ENCODE measurements around the gene MAP2K5. TPM values are rescaled to one million over a fixed set of nuclear protein-coding genes. Genes with fewer than 3 reads are reported as not detected.
"Not testable (repeated sequence)": the region's sequence is repeated elsewhere in the genome, so short reads cannot be mapped to it uniquely, and the experiment has no call there.

MAP2K5 gene
- total RNA-seq, 6 experiments from 2014 or later, result 5.0 to 11.6 (median 8.8) TPM

- 68% methylated on average over 2 of the region's 2 CpGs for WGBS (ENCODE audit: insufficient coverage, low coverage, low lambda C conversion rate, missing lambda C conversion rate)
- DNase-seq, result no peak
- TF ChIP-seq POLR2A (IDR thresholded peaks at IDR 0.05), result no peak
- TF ChIP-seq, protein P1, sequence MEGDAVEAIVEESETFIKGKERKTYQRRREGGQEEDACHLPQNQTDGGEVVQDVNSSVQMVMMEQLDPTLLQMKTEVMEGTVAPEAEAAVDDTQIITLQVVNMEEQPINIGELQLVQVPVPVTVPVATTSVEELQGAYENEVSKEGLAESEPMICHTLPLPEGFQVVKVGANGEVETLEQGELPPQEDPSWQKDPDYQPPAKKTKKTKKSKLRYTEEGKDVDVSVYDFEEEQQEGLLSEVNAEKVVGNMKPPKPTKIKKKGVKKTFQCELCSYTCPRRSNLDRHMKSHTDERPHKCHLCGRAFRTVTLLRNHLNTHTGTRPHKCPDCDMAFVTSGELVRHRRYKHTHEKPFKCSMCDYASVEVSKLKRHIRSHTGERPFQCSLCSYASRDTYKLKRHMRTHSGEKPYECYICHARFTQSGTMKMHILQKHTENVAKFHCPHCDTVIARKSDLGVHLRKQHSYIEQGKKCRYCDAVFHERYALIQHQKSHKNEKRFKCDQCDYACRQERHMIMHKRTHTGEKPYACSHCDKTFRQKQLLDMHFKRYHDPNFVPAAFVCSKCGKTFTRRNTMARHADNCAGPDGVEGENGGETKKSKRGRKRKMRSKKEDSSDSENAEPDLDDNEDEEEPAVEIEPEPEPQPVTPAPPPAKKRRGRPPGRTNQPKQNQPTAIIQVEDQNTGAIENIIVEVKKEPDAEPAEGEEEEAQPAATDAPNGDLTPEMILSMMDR (IDR thresholded peaks at IDR 0.05), result no peak
- no peaks in the 10 kb centered on the region for H3K36me3 ChIP-seq
- no peaks in the 10 kb centered on the region for H3K27me3 ChIP-seq
- no peak overlapping the region for H3K27ac ChIP-seq
- intact Hi-C loops (cut with DNase I), result no loop called here
- H3K9me3 ChIP-seq, result no peaks in the 10 kb centered on the region
- no peak for ATAC-seq
- no peak overlapping the region for H3K4me3 ChIP-seq
- H3K4me1 ChIP-seq, result no peaks in the 10 kb centered on the region
Measured at GRCh38 chr15:67670647-67671305, 128.3 kb downstream of the MAP2K5 start.

DNA sequence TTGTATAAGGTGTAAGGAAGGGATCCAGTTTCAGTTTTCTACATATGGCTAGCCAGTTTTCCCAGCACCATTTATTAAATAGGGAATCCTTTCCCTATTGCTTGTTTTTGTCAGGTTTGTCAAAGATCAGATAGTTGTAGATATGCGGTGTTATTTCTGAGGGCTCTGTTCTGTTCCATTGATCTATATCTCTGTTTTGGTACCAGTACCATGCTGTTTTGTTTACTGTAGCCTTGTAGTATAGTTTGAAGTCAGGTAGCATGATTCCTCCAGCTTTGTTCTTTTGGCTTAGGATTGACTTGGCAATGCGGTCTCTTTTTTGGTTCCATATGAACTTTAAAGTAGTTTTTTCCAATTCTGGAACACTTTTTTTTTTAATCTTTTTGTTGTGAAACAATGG is 130.3 kb downstream of the MAP2K5 start:
- H3K4me3 ChIP-seq; DNase-seq; H3K9me3 ChIP-seq; intact Hi-C loops (cut with DNase I); H3K27ac ChIP-seq; H3K36me3 ChIP-seq; H3K27me3 ChIP-seq; H3K4me1 ChIP-seq; ATAC-seq: not testable (repeated sequence)
- WGBS (ENCODE audit: insufficient coverage, low coverage, low lambda C conversion rate, missing lambda C conversion rate), result 90% methylated on average over 2 of the region's 2 CpGs

DNA sequence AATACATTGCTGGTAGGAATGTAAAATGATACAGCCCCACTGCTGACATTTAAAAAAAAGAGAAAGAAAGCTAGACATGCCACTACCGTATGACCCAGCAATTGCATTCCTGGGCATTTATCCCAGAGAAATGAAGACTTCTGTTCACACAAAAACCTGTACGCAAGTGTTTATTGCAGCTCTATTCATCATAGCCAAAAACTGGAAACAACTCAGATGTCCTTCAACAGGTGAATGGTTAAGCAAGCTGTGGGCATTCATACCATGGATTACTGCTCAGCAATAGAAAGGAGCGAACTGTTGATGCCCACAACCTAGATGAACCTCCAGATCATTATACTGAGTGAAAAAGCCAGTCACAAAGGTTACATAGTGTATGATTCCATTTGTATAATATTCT is 132.5 kb downstream of the MAP2K5 start:
- no peaks in the 10 kb centered on the region for H3K27me3 ChIP-seq
- H3K27ac ChIP-seq, result no peak overlapping the region
- ATAC-seq, result no peak
- H3K36me3 ChIP-seq, result no peaks in the 10 kb centered on the region
- H3K9me3 ChIP-seq, result no peaks in the 10 kb centered on the region
- no peak for TF ChIP-seq POLR2A (IDR thresholded peaks at IDR 0.05)
- TF ChIP-seq, protein P1 (IDR thresholded peaks at IDR 0.05), result no peak
- WGBS (ENCODE audit: insufficient coverage, low coverage, low lambda C conversion rate, missing lambda C conversion rate), result 87% methylated on average over 3 of the region's 3 CpGs
- H3K4me3 ChIP-seq, result no peak overlapping the region
- intact Hi-C loops (cut with DNase I), result no loop called here
- DNase-seq, result no peak
- no peaks in the 10 kb centered on the region for H3K4me1 ChIP-seq

DNA sequence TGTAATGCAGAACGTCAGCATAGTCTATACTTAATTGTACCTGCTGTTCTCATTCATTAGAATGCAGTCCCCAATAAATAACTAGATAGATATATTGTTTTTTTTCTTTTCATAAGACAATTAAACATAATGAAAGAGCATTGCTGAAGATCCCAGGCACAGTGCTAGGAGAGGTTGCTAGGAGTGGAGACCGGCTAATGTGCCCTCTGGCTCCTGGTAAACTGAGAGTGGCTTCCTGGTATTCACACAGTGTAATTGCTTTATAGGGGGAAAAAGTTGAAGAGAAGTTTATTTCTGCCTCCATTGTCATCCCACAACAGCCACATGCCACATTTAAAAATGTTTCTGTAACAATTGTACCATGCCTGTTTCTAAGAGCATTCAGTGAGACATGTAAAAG is 135.6 kb downstream of the MAP2K5 start:
- intact Hi-C loops (cut with DNase I), result no loop called here
- Histone ChIP-seq H3K9me3 (no peaks in the 10 kb centered on the region), H3K27me3 (no peaks in the 10 kb centered on the region), H3K4me1 (no peaks in the 10 kb centered on the region), H3K4me3 (no peak overlapping the region), H3K36me3 (no peaks in the 10 kb centered on the region), H3K27ac (no peak overlapping the region)
- DNase-seq (no peak), ATAC-seq (no peak)
- no peak for TF ChIP-seq POLR2A (IDR thresholded peaks at IDR 0.05)
- TF ChIP-seq, protein P1 (IDR thresholded peaks at IDR 0.05), result no peak
- 90% methylated on average over 2 of the region's 2 CpGs for WGBS (ENCODE audit: insufficient coverage, low coverage, low lambda C conversion rate, missing lambda C conversion rate)

DNA sequence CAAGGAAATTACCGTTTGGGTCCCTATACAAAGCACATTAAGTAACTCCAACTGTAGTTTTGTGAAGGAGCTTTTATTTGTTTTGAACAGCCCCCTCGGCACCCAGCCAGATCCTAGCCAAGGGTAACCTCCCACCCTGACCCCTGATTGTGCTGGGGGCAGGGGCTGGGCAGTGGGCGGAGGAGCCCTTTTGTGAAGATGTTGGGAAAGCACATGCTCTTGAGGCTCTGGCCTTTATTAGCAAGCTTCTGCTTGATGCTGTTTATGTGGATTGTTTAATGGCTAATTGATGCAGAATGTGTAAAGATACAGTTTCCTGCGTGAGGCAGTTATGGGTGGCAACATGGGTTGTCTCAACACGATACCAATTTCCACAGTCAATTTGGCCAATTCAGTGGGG is 136.5 kb downstream of the MAP2K5 start:
- Histone ChIP-seq H3K4me1 (no peaks in the 10 kb centered on the region), H3K4me3 (no peak overlapping the region), H3K9me3 (no peaks in the 10 kb centered on the region), H3K27ac (no peak overlapping the region), H3K27me3 (no peaks in the 10 kb centered on the region), H3K36me3 (no peaks in the 10 kb centered on the region)
- ATAC-seq (no peak), DNase-seq (no peak)
- TF ChIP-seq, protein P1 (IDR thresholded peaks at IDR 0.05), result no peak
- TF ChIP-seq POLR2A (IDR thresholded peaks at IDR 0.05), result no peak
- whole genome bisulfite sequencing (ENCODE audit: insufficient coverage, low coverage, low lambda C conversion rate, missing lambda C conversion rate), result 97% methylated on average over 5 of the region's 5 CpGs
- intact Hi-C loops (cut with DNase I), result no loop called here

Measured in right lobe of liver (tissue), 6 donors.